Fibroblast of skin of abdomen (primary cell): ENCODE measurements around the gene PIK3CB. TPM values are rescaled to one million over a fixed set of nuclear protein-coding genes. Genes with fewer than 3 reads are reported as not detected.

Source experiments
- DNase-seq: peaks from one replicate; pipeline ENCODE4 v3.0.0-alpha.2; 2013
- polyA plus RNA-seq, 2 experiments: library from polyadenylated mRNA; unstranded; fragments of 120-200 nt; gene quantifications; one replicate each; pipeline ENCODE4 v1.2.1, GENCODE V29; 2013; ENCODE audit not compliant: insufficient read length in 2 of 2

Gene PIK3CB
- polyA plus RNA-seq (2013, experiment 1 of 2; ENCODE audit: insufficient read length) = 6.8 TPM
- polyA plus RNA-seq (2013, experiment 2 of 2; ENCODE audit: insufficient read length) = 7.1 TPM

- DNase-seq = peak; percentile 87
Observed at GRCh38 chr3:138834596-138835396, at the start of gene PIK3CB. TSS of gene PIK3CB (minus strand) at chr3:138834928. CDS start at chr3:138759343, 75,585 bp downstream.

GRCh38 chr3:138881233-138881632 is 46.5 kb upstream of the PIK3CB start:
- DNase-seq = no peak

- DNase-seq = no peak
Observed at GRCh38 chr3:138879541-138880380, 45.0 kb upstream of the PIK3CB start.

- DNase-seq = no peak
Observed at GRCh38 chr3:138877226-138877625, 42.5 kb upstream of the PIK3CB start.

- DNase-seq = no peak
Observed at GRCh38 chr3:138875754-138876664, 41.3 kb upstream of the PIK3CB start.

GRCh38 chr3:138875096-138875753 is 40.5 kb upstream of the PIK3CB start:
- DNase-seq = no peak

- DNase-seq = no peak
Observed at GRCh38 chr3:138873471-138874278, 38.9 kb upstream of the PIK3CB start.

GRCh38 chr3:138872632-138873031 is 37.9 kb upstream of the PIK3CB start:
- DNase-seq = no peak

- DNase-seq = no peak
Observed at GRCh38 chr3:138867996-138868395, 33.3 kb upstream of the PIK3CB start.

GRCh38 chr3:138863776-138864113 is 29.0 kb upstream of the PIK3CB start:
- DNase-seq = no peak

GRCh38 chr3:138862924-138863775 is 28.4 kb upstream of the PIK3CB start:
- DNase-seq = peak; percentile 38

GRCh38 chr3:138862531-138862923 is 27.8 kb upstream of the PIK3CB start:
- DNase-seq = no peak

GRCh38 chr3:138861798-138862197 is 27.1 kb upstream of the PIK3CB start:
- peak; percentile 49 for DNase-seq

- no peak for DNase-seq
Observed at GRCh38 chr3:138856799-138857198, 22.1 kb upstream of the PIK3CB start.

- DNase-seq = no peak
Observed at GRCh38 chr3:138854940-138855339, 20.2 kb upstream of the PIK3CB start.

- no peak for DNase-seq
Observed at GRCh38 chr3:138854204-138854603, 19.5 kb upstream of the PIK3CB start.

- no peak for DNase-seq
Observed at GRCh38 chr3:138850151-138850550, 15.4 kb upstream of the PIK3CB start.

GRCh38 chr3:138849222-138849940 is 14.7 kb upstream of the PIK3CB start:
- DNase-seq = no peak

GRCh38 chr3:138848696-138849095 is 14.0 kb upstream of the PIK3CB start:
- DNase-seq = no peak
